Stimulated activated CD8-positive, alpha-beta memory T cell treated with anti-CD3 and anti-CD28 coated beads, Interleukin-4, amount 100 ng/mL, for 24 hours (primary cell): ENCODE data around the gene KCNE1.

Experiments used
- DNase-seq: peaks from one replicate; pipeline ENCODE4 v3.0.0-alpha.2; 2020; ENCODE audit warnings: low read depth

Gene KCNE1

GRCh38 chr21:34535886-34536285 is 23.9 kb upstream of the KCNE1 start:
- DNase-seq: no peak

DNA sequence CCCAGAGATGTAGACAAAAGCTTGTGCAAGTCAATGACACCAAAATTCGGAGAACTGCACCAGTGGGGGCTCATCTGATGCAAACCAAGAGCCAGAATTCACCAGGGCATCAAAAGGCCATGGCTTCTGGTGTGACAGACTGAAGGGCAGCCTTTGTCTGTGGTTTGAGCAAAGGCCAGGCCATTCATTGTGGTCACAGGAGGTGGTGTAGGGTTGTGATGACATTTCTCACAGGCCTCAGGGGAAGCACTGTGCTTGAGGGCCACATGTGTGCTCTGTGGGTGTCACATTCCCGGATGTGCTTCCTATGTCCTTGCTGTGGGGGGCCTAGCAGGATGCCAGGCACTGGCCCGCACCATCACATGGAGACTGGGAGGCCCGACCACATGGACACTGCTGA is 22.5 kb upstream of the KCNE1 start:
- no peak for DNase-seq

DNA sequence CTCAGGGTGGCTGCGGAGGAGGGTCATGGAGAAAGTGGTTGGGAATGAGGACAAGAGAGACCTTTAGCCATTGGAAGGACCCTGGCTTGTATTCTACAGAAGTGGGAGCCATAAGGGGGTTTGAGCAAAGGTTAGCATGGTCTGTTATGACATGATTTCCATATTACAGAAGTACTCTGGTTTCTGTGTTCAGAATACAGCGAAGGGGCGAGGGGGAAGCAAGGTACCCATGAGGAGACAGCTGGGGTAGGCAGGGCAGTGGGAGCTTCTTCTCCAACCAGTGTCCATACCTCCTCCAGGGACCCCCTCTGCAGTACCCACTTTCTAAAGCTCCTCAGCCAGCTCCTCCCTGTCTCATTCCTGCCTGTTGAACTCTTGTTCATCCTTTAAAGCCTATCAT is 21.9 kb upstream of the KCNE1 start:
- no peak for DNase-seq

DNA sequence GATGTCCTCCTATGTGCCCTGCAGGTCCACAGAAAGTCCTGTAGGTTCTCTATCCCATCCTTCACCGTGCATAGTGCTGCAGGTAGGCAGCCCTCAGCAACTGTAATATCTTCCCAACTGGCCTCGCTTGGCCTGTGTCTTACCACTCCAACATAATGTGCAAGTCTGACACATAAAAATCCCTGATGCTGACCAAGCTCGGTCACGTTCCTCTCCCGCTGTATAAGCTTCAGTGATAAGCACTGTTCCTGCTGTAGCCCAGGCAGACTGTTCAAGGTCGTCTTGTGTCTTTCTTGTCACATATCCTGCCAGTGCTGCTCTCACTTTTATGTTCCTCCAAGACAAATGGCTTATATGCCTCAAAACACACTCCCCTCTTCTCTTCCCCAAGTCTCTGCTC is 19.4 kb upstream of the KCNE1 start:
- no peak for DNase-seq

- no peak for DNase-seq
These were observed 18.3 kb upstream of the KCNE1 start for GRCh38 chr21:34530261-34530660.

- DNase-seq: no peak
These were observed 16.1 kb upstream of the KCNE1 start for GRCh38 chr21:34528131-34528561.

DNA sequence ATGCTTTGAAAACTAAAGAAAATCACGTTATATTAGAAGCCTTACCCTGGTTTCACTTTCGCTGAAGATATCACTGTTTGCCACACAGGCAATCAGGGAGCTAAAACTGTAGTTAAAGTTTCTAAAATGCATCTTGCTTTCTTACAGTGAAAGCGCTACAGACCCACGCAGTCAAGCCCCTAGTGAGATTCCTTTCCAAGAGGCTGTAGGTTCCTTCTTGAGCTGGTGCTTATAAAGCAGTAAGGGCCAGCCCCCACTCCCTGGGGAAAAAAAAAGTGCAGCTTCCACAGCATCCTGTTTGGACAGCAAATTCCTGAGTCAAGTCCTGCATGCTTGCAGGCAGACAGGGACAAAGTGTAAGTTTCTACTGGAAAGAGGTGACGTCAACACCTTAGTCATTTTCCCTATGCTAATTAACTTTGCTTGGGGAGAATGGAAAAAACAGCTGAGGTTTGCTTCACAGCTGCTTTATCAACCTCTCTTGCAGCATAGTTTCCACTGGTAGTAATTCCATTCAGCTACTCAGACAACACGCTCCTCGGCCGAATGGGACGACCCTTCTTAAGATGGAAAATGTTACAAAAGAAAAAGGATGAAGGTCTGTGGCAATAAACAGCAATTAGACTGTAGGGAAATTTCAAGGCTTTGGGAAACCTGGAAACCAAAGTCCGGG is 14.7 kb upstream of the KCNE1 start:
- no peak for DNase-seq

GRCh38 chr21:34526241-34526617 is 14.2 kb upstream of the KCNE1 start:
- DNase-seq: no peak

DNA sequence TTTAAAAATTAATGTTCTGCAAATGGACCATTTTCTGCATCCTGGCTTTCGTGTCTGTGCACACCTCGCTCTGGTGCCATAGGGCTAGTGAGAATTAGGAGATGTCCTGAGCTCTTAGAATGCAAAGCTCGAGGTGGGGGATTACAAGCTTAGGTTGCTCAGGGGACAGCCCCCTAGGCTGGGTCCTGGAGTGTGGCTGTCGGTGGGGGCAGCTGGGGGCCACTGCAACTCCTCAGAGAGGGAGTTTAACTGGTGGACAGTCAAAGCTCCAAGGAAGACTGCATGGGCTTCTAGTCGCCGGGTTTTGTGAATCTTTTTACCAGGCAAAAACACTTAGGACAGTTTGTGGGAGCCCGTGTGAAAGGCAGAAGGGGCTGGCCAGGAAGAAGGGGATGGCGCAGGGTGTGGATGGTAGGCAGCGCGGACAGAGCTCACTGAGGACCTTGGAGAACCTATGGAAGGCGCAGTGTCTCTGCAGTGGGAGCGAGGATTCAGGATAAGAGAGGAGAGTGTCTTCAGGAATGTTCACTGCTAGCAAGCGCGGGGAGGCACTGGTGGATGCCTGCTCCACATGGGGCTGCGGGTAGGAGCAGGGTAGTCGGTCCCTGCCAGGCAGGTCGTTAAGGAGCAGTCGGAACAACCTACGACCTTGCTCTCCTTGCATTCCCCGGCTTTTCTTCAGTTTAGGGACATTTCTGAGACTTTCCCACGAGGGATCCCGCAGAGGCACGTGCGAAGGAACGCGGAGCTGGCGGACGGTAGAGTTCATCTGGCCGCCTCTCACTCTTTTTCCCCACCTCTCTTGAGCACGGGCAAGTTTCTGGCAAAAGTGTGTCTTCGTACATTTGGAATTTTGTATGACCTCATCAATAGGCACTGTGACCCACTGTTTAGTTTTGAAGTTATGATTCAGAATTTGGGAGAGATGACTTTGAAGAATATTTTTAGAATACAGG is 12.9 kb upstream of the KCNE1 start:
- DNase-seq: no peak

DNA sequence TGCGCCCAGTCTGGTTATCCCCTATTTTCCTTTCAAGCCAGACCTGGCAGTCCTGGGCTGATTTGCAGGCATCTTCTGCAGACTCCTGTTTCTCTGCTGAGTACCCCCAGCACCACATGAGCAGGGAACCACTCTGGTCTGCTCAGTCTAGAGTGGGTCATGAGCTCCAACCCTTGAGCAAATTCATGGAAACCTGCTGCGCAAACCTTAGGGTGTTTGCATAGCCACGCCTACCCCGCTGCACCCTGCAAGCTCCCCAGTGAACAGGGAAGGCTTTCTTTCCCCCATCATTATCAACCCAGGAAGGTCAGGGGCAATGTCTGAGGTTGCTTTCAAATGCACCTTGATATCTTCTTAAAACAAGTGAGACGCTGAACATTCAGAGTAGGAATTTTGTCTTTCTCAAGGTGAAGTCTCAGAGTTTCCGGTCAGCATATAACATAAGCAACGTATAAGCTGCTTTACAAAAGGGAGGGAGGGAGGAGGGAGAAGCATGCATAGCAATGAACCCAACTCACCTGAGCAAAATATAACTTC is 11.1 kb upstream of the KCNE1 start:
- DNase-seq: no peak

DNA sequence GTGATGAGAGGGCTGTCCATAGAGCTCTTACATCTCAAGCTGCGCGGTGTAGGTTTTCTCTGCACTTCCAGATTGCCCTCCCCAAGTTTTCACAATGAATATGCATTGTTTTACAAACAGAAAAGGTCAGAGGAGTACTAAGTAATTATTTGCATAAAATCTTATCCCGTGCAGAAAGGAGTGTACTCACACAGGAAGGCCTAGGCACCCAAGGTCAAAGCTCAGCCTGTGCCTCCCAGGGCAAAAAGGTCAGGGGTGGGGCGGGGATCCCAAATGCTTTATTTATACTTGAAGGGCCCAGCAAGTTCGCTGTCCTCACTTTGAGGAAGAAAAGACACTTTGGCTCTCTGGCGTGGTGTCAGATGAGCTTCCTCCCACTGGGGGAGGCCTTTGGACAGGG is 10.3 kb upstream of the KCNE1 start:
- no peak for DNase-seq

GRCh38 chr21:34521561-34521960 is 9.6 kb upstream of the KCNE1 start:
- DNase-seq: no peak

- DNase-seq: no peak
These were observed 8.9 kb upstream of the KCNE1 start for GRCh38 chr21:34520764-34521508.

GRCh38 chr21:34520281-34520680 is 8.3 kb upstream of the KCNE1 start:
- DNase-seq: no peak

- DNase-seq: no peak
These were observed 7.7 kb upstream of the KCNE1 start for GRCh38 chr21:34519694-34520093.

- DNase-seq: no peak
These were observed 7.0 kb upstream of the KCNE1 start for GRCh38 chr21:34519016-34519415.

DNA sequence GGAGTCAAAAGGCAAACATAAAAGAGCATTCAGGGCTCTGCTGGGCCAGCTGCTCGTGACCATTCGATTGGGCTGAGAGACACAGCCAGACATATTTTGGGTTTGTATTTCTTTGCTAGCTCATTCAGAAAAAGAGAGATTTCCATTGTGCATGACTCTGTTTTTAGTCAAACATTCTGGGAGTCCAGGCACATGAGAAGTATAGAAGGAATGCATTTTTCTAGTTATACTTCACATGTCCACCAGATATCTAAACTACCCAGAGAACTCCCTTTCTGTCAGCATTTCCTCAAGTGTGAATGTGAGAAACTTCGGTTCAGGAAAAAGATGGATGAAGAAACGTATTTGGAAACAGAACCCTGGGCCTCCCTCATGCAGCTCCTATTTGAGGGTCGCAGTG is 6.3 kb upstream of the KCNE1 start:
- DNase-seq: no peak

GRCh38 chr21:34517491-34518245 is 5.7 kb upstream of the KCNE1 start:
- no peak for DNase-seq

DNA sequence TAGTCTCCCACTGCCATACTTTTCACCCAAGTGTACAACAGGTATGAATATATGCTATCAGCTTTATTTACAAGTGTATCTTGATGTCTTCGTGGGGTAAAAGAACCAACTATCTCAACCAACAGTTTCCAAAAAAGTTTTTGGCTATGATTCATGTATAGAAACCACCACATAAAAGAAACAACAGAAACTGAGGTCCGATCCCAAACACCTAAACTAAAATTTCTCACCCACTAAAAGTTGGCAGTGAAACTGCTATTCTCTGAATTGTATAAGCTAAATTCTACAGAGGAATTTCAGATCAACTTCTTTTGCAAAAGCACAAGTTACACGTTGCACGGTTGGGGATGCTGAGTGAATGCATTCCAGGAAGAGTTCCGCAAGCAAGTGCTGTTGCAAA is 5.0 kb upstream of the KCNE1 start:
- DNase-seq: no peak

GRCh38 chr21:34514576-34515115 is 2.6 kb upstream of the KCNE1 start:
- DNase-seq: no peak

DNA sequence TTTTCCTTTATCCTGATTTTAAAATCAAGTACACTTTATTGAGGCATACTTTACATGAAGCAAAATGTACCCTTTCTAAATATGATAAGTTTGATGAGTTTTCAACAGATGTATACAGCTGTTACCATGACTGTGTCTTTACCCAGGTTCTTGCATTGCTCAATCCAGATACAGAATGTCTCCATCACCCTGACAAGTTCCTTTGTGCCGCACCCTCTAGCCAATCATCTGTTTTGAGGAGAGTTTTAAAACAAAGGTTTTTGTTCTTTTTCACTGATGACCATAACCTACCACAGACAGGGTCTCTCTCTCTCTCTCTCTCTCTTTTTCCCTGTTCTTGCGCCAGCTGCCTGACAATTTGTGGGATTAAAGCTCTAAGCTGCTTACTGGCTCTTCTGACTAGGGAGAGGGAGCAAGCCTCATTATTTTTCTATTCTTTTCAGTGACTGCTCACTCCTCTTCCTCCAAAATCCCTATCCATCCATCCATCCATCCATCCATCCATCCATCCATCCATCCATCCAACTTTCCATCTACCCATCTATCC is 1.2 kb upstream of the KCNE1 start:
- no peak for DNase-seq
